Measurements from ENCODE around the gene NIP7.

NIP7 gene

GRCh38 chr16:69315486-69316311 lies 23.9 kb upstream of the NIP7 start:
- Histone ChIP-seq H3K27me3 (ENCODE audit: insufficient read depth, low read depth, severe bottlenecking) (no peaks in the 10 kb centered on the region), H3K27ac (no peak overlapping the region), H3K4me3 (ENCODE audit: low read depth, low read length) (no peak overlapping the region), H3K36me3 (peaks cover 72% of the 10 kb centered on the region), H3K9me3 (ENCODE audit: severe bottlenecking) (no peaks in the 10 kb centered on the region)
- TF ChIP-seq CTCF (IDR thresholded peaks at IDR 0.05; ENCODE audit: low read depth, low read length): no peak
- no peak for DNase-seq

- no peak overlapping the region for H3K4me3 ChIP-seq (ENCODE audit: low read depth, low read length)
- H3K27ac ChIP-seq: no peak overlapping the region
- TF ChIP-seq CTCF (IDR thresholded peaks at IDR 0.05; ENCODE audit: low read depth, low read length): no peak
- peaks cover 80% of the 10 kb centered on the region for H3K36me3 ChIP-seq
- no peaks in the 10 kb centered on the region for H3K9me3 ChIP-seq (ENCODE audit: severe bottlenecking)
- DNase-seq: no peak
- H3K27me3 ChIP-seq (ENCODE audit: insufficient read depth, low read depth, severe bottlenecking): no peaks in the 10 kb centered on the region
Observed at GRCh38 chr16:69316595-69317034, 23.0 kb upstream of the NIP7 start.

GRCh38 chr16:69318177-69318910 lies 21.2 kb upstream of the NIP7 start:
- TF ChIP-seq CTCF (IDR thresholded peaks at IDR 0.05; ENCODE audit: low read depth, low read length): no peak
- Histone ChIP-seq H3K36me3 (peaks cover 89% of the 10 kb centered on the region), H3K27ac (no peak overlapping the region), H3K27me3 (ENCODE audit: insufficient read depth, low read depth, severe bottlenecking) (no peaks in the 10 kb centered on the region), H3K9me3 (ENCODE audit: severe bottlenecking) (no peaks in the 10 kb centered on the region), H3K4me3 (ENCODE audit: low read depth, low read length) (no peak overlapping the region)
- DNase-seq: no peak

DNA sequence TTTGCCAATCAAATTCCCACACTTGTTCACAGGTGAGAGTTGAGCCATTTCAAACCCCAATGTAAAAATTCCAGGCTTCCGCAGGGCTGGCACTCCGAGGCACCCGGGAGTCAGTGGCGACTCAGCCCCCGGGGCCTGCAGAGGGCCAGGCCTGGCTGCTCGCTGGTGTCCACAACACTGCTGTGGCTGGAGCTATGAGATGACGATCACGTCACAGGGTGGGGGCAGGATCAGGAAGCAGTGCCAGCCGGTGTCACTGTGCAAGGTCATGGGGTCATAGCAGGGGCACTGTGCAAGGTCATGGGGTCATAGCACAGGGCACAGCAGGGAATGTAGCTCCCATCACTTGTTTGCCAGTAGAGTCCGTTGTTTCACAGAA lies 20.7 kb upstream of the NIP7 start:
- TF ChIP-seq CTCF (IDR thresholded peaks at IDR 0.05; ENCODE audit: low read depth, low read length): no peak
- H3K36me3 ChIP-seq: peaks cover 91% of the 10 kb centered on the region

DNA sequence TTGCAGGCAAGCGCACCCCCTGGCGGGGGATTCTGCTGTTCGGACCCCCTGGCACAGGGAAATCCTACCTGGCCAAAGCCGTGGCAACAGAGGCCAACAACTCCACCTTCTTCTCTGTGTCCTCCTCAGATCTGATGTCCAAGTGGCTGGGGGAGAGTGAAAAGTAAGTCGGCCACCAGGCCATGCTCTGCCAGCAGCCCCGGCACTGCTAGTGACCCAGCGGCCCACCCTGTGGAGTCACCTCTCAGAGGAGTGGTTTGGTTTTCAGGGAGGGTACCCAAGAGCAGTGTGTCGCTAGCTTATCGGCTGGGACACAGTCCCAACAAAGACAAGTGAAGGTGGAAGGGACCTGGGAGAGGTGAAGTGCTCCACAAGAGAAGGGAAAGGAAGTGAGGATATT lies 20.2 kb upstream of the NIP7 start:
- TF ChIP-seq CTCF (IDR thresholded peaks at IDR 0.05; ENCODE audit: low read depth, low read length): no peak
- peaks cover 91% of the 10 kb centered on the region for H3K36me3 ChIP-seq
- H3K4me3 ChIP-seq (ENCODE audit: low read depth, low read length): no peak overlapping the region

More for the DNA sequence above, 20.7 kb upstream of the NIP7 start:
- no peaks in the 10 kb centered on the region for H3K27me3 ChIP-seq (ENCODE audit: insufficient read depth, low read depth, severe bottlenecking)
- no peak overlapping the region for H3K27ac ChIP-seq
- H3K9me3 ChIP-seq (ENCODE audit: severe bottlenecking): no peaks in the 10 kb centered on the region
- no peak for DNase-seq
- no peak overlapping the region for H3K4me3 ChIP-seq (ENCODE audit: low read depth, low read length)

More for the DNA sequence above, 20.2 kb upstream of the NIP7 start:
- Histone ChIP-seq H3K27me3 (ENCODE audit: insufficient read depth, low read depth, severe bottlenecking) (no peaks in the 10 kb centered on the region), H3K27ac (no peak overlapping the region), H3K9me3 (ENCODE audit: severe bottlenecking) (no peaks in the 10 kb centered on the region)
- no peak for DNase-seq
